ENCODE measurements around the gene ARSD. TPM values are rescaled to one million over a fixed set of nuclear protein-coding genes. Genes with fewer than 3 reads are reported as not detected.
"Not testable (repeated sequence)": the region's sequence is repeated elsewhere in the genome, so short reads cannot be mapped to it uniquely, and the experiment has no call there.

Gene ARSD
- 9.5 and 10.3 TPM in 2 replicates for total RNA-seq (2021)
- long read RNA-seq, full-length matches to known transcripts, result 10 of 16 reads
- long read RNA-seq, partial matches to known transcripts, result 0 of 16 reads
- long read RNA-seq, other reads (novel, unspliced or antisense), result 6 of 16 reads

- Histone ChIP-seq H2BK12ac (ENCODE audit: insufficient read length, low read depth, low read length) (peak within 1 kb of the TSS; percentile 98), H3K79me2 (ENCODE audit: insufficient read depth, low read length) (no peaks in the 10 kb centered on the region), H2BK15ac (ENCODE audit: low read depth, low read length) (no peak within 1 kb of the TSS), H3K79me1 (ENCODE audit: insufficient read depth, low read depth, low read length, poor library complexity, severe bottlenecking) (no peaks in the 10 kb centered on the region), H4K8ac (replicated peaks; ENCODE audit: insufficient read length, low read depth, low read length) (peak within 1 kb of the TSS; percentile 74), H3K4ac (ENCODE audit: low read depth, low read length) (peak within 1 kb of the TSS; percentile 90; the same call in 1 of the 2 replicates), H3K56ac (ENCODE audit: insufficient read length, low read depth, low read length) (no peak within 1 kb of the TSS), H2BK5ac (ENCODE audit: insufficient read length, low read length) (no peak within 1 kb of the TSS), H4K5ac (ENCODE audit: insufficient read length, low read depth, low read length) (peak within 1 kb of the TSS; percentile 66), H3K9ac (ENCODE audit: extremely low read depth, insufficient read length, low read length) (peak within 1 kb of the TSS; percentile 79), H4K20me1 (ENCODE audit: control insufficient read depth, insufficient read depth, insufficient read length) (no peaks in the 10 kb centered on the region), H3K9me3 (ENCODE audit: control insufficient read depth, low read depth, low read length) (no peaks in the 10 kb centered on the region), H3K23me2 (ENCODE audit: insufficient read length, low read depth, low read length, poor library complexity, severe bottlenecking) (peaks cover 6% of the 10 kb centered on the region), H3K4me2 (ENCODE audit: insufficient read depth, insufficient read length, low read length) (peak within 1 kb of the TSS; percentile 72), H3K23ac (ENCODE audit: insufficient read length, low read depth, low read length) (no peak within 1 kb of the TSS), H3K14ac (ENCODE audit: insufficient read depth, low read length) (peak within 1 kb of the TSS; percentile 95), H2AFZ (ENCODE audit: low read length) (no peak within 1 kb of the TSS), H3K27me3 (ENCODE audit: insufficient read depth, low read length) (no peaks in the 10 kb centered on the region), H4K91ac (ENCODE audit: insufficient read length, low read depth, low read length) (no peak within 1 kb of the TSS), H3K4me1 (ENCODE audit: insufficient read depth, low read length) (peaks cover 7% of the 10 kb centered on the region; the same call in 1 of the 2 replicates), H3T11ph (ENCODE audit: low read length) (no peak within 1 kb of the TSS), H3K18ac (ENCODE audit: insufficient read length, low read depth, low read length) (peak within 1 kb of the TSS; percentile 99), H2BK20ac (ENCODE audit: low read depth, low read length, poor library complexity, severe bottlenecking) (no peak within 1 kb of the TSS), H2AK5ac (ENCODE audit: insufficient read length, low read length) (no peak within 1 kb of the TSS), H3K27ac (ENCODE audit: insufficient read length, low read depth, low read length) (peak within 1 kb of the TSS; percentile 95), H2BK120ac (ENCODE audit: low read depth, low read length, poor library complexity, severe bottlenecking) (peak within 1 kb of the TSS; percentile 83)
- Mint-ChIP-seq H3K4me1 (peaks cover 53 to 63% of the 10 kb centered on the region in 2 experiments), H3K27ac (peak within 1 kb of the TSS; percentile 98 to 99 (median 99)), H3K27me3 (ENCODE audit: low read depth) (peaks cover 2% of the 10 kb centered on the region), H3K9me3 (peaks cover 0 to 3% of the 10 kb centered on the region in 2 experiments; a peak in 4 of 5 replicates), H3K4me3 (peak within 1 kb of the TSS; percentile 86 to 89), H3K36me3 (ENCODE audit: insufficient read depth in 1 of 3, low read depth in 3 of 3) (peaks cover 7 to 23% (median 8%) of the 10 kb centered on the region in 3 experiments)
- no CpG with 5 or more reads among the region's 84 CpGs for WGBS (ENCODE audit: extremely low coverage, insufficient read length, low lambda C conversion rate)
- peak; percentile 97 for DNase-seq
- no peak for TF ChIP-seq CTCF (conservative IDR thresholded peaks at IDR 0.05)
Observed at GRCh38 chrX:2928583-2929434, at the start of gene ARSD. Gene ARSD, minus strand, starts transcription at chrX:2929339. Its CDS starts 64 bp downstream, at chrX:2929275.

- no CpG with 5 or more reads among the region's 4 CpGs for WGBS (ENCODE audit: extremely low coverage, insufficient read length, low lambda C conversion rate)
- peaks cover 26 to 35% of the 10 kb centered on the region in 2 experiments for H3K9me3 Mint-ChIP-seq
- not testable (repeated sequence) for H3K27me3 Mint-ChIP-seq (ENCODE audit: low read depth); H2BK5ac ChIP-seq (ENCODE audit: insufficient read length, low read length); H3K4me1 ChIP-seq (ENCODE audit: insufficient read depth, low read length); DNase-seq; H3K27ac ChIP-seq (ENCODE audit: insufficient read length, low read depth, low read length); H4K5ac ChIP-seq (ENCODE audit: insufficient read length, low read depth, low read length); H2BK120ac ChIP-seq (ENCODE audit: low read depth, low read length, poor library complexity, severe bottlenecking); H3K9me3 ChIP-seq (ENCODE audit: control insufficient read depth, low read depth, low read length); H2BK20ac ChIP-seq (ENCODE audit: low read depth, low read length, poor library complexity, severe bottlenecking); H2BK12ac ChIP-seq (ENCODE audit: insufficient read length, low read depth, low read length); H4K20me1 ChIP-seq (ENCODE audit: control insufficient read depth, insufficient read depth, insufficient read length); H3K4me1 Mint-ChIP-seq; H3K4me2 ChIP-seq (ENCODE audit: insufficient read depth, insufficient read length, low read length); H4K91ac ChIP-seq (ENCODE audit: insufficient read length, low read depth, low read length); H3K79me2 ChIP-seq (ENCODE audit: insufficient read depth, low read length); H4K8ac ChIP-seq (replicated peaks; ENCODE audit: insufficient read length, low read depth, low read length); H3K4ac ChIP-seq (ENCODE audit: low read depth, low read length); H3K23me2 ChIP-seq (ENCODE audit: insufficient read length, low read depth, low read length, poor library complexity, severe bottlenecking); H3K56ac ChIP-seq (ENCODE audit: insufficient read length, low read depth, low read length); H3K79me1 ChIP-seq (ENCODE audit: insufficient read depth, low read depth, low read length, poor library complexity, severe bottlenecking); H3K9ac ChIP-seq (ENCODE audit: extremely low read depth, insufficient read length, low read length); H3T11ph ChIP-seq (ENCODE audit: low read length); H2AFZ ChIP-seq (ENCODE audit: low read length); H3K14ac ChIP-seq (ENCODE audit: insufficient read depth, low read length); H3K18ac ChIP-seq (ENCODE audit: insufficient read length, low read depth, low read length); H2AK5ac ChIP-seq (ENCODE audit: insufficient read length, low read length); H3K4me3 Mint-ChIP-seq; H3K27me3 ChIP-seq (ENCODE audit: insufficient read depth, low read length); H3K23ac ChIP-seq (ENCODE audit: insufficient read length, low read depth, low read length); H3K27ac Mint-ChIP-seq; H2BK15ac ChIP-seq (ENCODE audit: low read depth, low read length)
- H3K36me3 Mint-ChIP-seq (ENCODE audit: insufficient read depth in 1 of 3, low read depth in 3 of 3), result peaks cover 16 to 23% (median 20%) of the 10 kb centered on the region in 3 experiments
Observed at GRCh38 chrX:2978639-2979038, 49.5 kb upstream of the ARSD start.
